ENCODE data around the gene PTPN12.
"Not testable (repeated sequence)": the region's sequence is repeated elsewhere in the genome, so short reads cannot be mapped to it uniquely, and the experiment has no call there.

Gene PTPN12

DNA sequence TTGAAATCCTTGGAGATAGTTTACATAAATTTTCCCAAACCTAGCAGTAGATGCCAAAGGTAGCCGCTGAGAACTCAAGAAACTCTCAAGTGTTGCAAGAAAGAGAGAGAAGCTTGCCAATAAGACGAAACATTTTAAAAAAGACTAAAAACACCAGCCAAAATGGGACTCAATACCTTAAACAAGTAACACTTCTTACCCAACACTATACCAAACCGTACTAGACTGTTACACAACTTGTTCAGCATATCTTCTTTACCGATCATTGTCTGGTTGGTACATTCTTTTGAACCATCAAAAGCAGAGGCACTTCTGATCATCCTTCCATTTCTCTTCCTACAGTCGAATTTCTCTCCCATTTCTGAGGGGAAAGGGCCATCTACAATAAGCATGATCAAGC is 4.8 kb upstream of the PTPN12 start:
- H3K4me1 Mint-ChIP-seq, result peaks cover 8% of the 10 kb centered on the region
- H3K27ac Mint-ChIP-seq, result no peak overlapping the region
- H3K9me3 Mint-ChIP-seq, result no peaks in the 10 kb centered on the region
- no peak overlapping the region for H3K4me3 Mint-ChIP-seq
- ATAC-seq, result no peak
- DNase-seq (ENCODE audit: low spot score in 2 of 2), result no peak
- peaks cover 5% of the 10 kb centered on the region for H3K36me3 Mint-ChIP-seq

DNA sequence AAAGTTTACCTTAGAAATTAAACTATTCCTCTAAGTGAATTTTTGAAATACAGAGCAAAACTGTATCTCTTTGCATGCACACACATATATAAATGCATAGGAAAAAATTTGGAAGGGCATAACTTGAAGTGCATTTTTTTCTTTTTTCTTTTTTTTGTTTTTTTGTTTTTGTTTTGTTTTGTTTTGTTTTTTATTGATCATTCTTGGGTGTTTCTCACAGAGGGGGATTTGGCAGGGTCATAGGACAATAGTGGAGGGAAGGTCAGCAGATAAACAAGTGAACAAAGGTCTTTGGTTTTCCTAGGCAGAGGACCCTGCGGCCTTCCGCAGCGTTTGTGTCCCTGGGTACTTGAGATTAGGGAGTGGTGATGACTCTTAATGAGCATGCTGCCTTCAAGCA is 4.4 kb upstream of the PTPN12 start:
- not testable (repeated sequence) for H3K4me3 Mint-ChIP-seq; DNase-seq (ENCODE audit: low spot score in 2 of 2); ATAC-seq; H3K36me3 Mint-ChIP-seq; H3K4me1 Mint-ChIP-seq; H3K9me3 Mint-ChIP-seq; H3K27ac Mint-ChIP-seq

DNA sequence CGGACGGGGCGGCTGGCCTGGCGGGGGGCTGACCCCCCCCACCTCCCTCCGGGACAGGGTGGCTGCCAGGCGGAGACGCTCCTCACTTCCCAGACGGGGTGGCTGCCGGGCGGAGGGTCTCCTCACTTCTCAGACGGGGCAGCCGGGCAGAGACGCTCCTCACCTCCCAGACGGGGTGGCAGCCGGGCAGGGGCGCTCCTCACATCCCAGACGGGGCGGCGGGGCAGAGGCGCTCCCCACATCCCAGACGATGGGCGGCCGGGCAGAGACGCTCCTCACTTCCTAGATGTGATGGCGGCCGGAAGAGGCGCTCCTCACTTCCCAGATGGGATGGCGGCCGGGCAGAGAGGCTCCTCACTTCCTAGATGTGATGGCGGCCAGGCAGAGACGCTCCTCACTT is 3.0 kb upstream of the PTPN12 start:
- H3K4me3 Mint-ChIP-seq; H3K27ac Mint-ChIP-seq; H3K4me1 Mint-ChIP-seq; DNase-seq (ENCODE audit: low spot score in 2 of 2); ATAC-seq; H3K36me3 Mint-ChIP-seq; H3K9me3 Mint-ChIP-seq: not testable (repeated sequence)

DNA sequence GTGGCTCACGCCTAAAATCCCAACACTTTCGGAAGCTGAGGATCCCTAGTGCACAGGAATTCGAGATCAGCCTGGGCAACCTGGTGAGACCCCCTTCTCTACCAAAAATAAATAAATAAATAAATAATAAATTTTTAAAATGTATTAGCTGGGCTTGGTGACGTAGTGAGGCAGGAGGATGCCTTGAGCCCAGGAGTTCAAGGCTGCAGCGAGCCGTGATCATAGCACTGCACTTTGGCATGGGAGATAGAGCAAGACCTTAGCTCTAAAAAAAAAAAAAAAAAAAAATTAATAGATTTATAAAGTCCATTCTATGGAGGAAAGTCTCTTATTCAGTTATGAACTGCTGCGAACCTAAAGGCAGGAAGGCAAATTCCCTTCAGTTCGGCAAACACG is 1.1 kb upstream of the PTPN12 start:
- DNase-seq (ENCODE audit: low spot score in 2 of 2), result no peak
- Mint-ChIP-seq H3K9me3 (no peaks in the 10 kb centered on the region), H3K4me1 (peaks cover 13% of the 10 kb centered on the region), H3K36me3 (peaks cover 5% of the 10 kb centered on the region), H3K4me3 (peak overlapping the region; percentile 87), H3K27ac (no peak overlapping the region)
- ATAC-seq, result no peak

DNA sequence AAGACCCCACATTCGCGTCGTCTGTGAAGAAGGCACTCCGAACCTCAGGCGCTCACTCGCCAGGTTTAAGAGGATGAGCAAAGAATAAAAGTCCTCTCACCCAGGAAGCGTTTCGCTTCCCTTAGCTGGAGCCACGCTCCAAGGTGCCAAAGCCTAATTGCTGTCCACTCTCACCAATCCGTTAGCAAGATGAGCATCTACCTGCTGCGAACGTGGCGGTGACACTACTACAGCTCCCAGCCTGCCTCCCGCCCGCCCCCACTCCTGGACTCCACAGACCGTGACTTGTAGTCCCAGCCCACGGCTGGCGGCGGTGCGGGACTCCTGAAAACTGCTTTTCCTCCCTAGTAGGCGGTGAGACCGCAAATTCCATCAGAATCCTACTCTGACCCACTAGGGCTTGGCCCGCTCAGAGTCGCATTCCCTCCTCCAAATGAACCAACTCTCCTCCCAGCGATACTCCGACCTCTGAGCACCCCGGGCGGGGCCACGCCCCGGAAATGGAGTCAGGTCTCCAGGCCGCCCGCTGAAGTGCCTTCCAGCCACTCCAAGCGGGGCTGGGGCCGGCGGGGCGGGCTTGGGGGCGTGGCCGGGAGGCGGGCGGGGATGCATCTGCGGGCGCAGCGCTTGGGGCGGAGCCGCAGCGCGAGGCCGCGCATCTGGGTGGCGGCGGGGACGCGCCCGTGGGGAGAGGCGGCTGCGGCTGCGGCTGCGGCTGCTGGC is 521 bp upstream of the PTPN12 start:
- Mint-ChIP-seq H3K36me3 (peaks cover 5% of the 10 kb centered on the region), H3K27ac (peak overlapping the region; percentile 72)

DNA sequence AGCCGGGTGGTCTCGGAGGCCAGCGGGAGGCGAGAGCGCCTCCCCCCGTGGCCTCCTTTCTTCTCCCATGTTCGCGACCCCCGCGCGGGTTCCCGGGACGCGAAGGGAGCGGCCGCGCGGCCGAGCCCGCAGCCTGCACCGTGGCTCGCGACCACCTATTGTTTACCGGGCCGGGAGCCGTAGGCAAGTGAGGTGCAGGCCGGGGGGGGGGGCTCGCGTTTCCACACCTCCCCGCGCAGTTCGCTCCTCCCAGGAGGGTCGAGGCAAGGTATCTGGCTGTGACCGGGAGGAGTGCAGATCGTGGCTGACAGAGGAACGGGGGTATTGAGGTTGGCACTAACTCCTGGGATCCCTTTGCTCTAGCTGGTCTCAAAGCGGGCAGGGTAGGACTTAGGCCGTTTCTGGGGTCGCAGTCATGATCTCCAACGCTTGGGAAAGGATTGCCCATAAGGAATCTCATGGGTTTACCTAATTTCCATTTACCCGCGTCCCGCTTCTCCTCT is 734 bp downstream of the PTPN12 start:
- ATAC-seq, result no peak
- peak; percentile 6 to 62 for DNase-seq (ENCODE audit: low spot score in 2 of 2)
- H3K27ac Mint-ChIP-seq, result peak overlapping the region; percentile 72
- H3K36me3 Mint-ChIP-seq, result peaks cover 5% of the 10 kb centered on the region
- peaks cover 21% of the 10 kb centered on the region for H3K4me1 Mint-ChIP-seq
- peak overlapping the region; percentile 87 for H3K4me3 Mint-ChIP-seq
- H3K9me3 Mint-ChIP-seq, result no peaks in the 10 kb centered on the region

More for the DNA sequence above, 521 bp upstream of the PTPN12 start:
- peak; percentile 90 to 96 for DNase-seq (ENCODE audit: low spot score in 2 of 2)
- peak overlapping the region; percentile 87 for H3K4me3 Mint-ChIP-seq
- peak; percentile 97 for ATAC-seq
- peaks cover 11% of the 10 kb centered on the region for H3K4me1 Mint-ChIP-seq
- H3K9me3 Mint-ChIP-seq, result no peaks in the 10 kb centered on the region

DNA sequence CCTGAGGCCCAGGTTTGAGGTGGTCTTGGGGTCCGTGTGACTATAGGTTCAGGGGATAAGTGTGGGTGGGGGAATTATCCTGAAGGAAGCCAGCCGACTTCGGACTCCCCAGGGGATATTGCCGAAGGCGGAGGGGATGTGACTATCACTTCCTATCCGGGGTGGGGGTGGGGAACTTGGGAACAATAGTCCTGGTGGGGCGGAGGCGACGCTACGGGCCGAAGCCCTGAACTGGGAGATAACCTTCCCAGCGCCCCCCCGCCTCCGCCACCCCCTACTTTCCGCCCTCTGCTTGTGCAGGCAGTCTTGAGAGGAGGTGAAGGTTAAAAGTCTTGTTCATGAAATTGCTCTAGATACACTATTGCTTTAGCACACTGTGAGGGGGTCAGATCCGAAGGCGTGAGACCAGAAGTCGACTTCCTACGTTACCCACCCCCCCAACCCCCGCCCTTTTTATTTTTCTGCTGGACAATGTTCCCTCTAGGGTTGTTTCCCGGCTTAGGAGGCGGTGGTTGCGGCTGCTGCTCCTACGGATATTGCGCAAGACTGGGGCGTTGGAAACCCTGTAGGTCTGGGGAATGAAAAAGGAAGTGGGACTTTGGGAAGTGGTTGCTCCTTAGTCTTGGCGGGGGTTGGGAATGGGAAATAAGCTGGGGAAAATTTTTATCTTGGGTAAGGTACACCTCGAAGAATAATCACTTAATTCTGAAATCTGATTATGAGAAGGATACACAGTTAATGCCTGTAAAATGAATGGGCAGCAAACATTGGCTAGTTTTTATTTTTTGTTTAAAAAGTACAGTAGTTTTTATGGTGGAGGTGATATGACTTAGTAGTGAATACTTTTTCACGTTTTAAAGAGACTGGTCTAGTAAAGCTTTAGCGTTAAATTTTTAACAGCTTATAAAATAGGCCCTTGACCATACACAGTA is 1.5 kb downstream of the PTPN12 start:
- no peak for ATAC-seq
- H3K4me3 Mint-ChIP-seq, result peak overlapping the region; percentile 87

DNA sequence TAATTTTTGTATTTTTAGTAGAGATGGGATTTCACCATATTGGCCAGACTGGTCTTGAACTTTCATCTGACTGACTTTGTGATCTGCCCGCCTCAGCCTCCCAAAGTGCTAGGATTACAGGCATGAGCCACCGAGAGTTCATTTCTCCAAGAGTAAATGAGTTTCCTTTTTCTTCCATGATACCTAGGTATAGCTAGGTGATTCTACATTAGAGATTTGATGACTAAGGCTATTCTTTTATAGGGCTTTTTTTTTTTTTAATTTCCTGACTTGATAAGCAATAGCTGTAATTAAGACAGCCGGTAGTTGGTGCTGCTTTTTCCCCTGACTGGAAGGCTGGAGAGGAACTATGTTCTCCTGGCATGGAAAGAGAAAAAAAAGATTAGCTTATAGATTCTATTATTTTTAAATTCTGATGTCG is 3.3 kb downstream of the PTPN12 start:
- Mint-ChIP-seq H3K4me3 (no peak overlapping the region), H3K4me1 (peaks cover 30% of the 10 kb centered on the region), H3K9me3 (no peaks in the 10 kb centered on the region), H3K36me3 (peaks cover 5% of the 10 kb centered on the region), H3K27ac (no peak overlapping the region)
- DNase-seq (ENCODE audit: low spot score in 2 of 2) (no peak), ATAC-seq (no peak)

More for the DNA sequence above, 1.5 kb downstream of the PTPN12 start:
- peaks cover 25% of the 10 kb centered on the region for H3K4me1 Mint-ChIP-seq
- no peaks in the 10 kb centered on the region for H3K9me3 Mint-ChIP-seq
- H3K27ac Mint-ChIP-seq, result peak overlapping the region; percentile 72
- peaks cover 5% of the 10 kb centered on the region for H3K36me3 Mint-ChIP-seq
- DNase-seq (ENCODE audit: low spot score in 2 of 2), result no peak

DNA sequence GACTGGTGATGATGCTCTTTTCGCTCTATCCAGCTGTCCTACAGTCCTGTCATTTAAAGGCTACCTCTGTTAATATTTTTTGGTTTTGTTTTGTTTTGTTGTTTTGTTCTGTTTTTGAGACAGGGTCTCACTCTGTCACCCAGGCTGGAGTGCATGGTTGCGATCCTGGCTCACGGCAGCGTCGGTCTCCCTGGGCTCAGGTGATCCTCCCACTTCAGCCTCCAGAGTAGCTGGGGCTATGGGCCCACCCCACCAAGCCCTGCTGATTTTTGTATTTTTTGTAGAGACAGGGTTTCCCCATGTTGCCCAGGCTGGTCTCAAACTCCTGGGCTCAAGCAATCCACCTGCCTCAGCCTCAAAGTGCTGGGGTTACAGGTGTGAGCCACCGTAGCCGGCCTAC is 3.9 kb downstream of the PTPN12 start:
- peaks cover 30% of the 10 kb centered on the region for H3K4me1 Mint-ChIP-seq
- not testable (repeated sequence) for ATAC-seq; H3K4me3 Mint-ChIP-seq; H3K36me3 Mint-ChIP-seq; H3K9me3 Mint-ChIP-seq; DNase-seq (ENCODE audit: low spot score in 2 of 2); H3K27ac Mint-ChIP-seq

DNA sequence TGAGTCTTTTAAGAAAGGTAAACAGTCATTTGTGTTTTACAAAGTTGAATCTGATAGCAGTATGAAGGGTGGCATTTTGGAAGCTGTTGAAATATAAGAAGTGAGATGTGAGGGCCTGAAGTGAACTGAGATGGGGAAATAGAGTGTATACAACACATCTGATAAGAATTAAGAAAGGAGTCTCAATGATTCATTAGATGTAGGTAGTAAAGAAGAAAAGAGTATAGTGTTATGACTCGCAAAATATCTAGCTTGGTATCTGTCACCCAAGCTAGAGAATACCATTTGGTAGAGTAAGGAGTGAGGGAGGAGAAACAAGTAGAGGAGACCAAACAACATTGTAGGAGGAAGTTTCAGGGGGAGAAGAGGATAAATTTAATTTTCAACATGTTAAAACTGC is 5.3 kb downstream of the PTPN12 start:
- Mint-ChIP-seq H3K4me3 (no peak overlapping the region), H3K27ac (peak overlapping the region; percentile 0), H3K4me1 (peaks cover 36% of the 10 kb centered on the region), H3K36me3 (no peaks in the 10 kb centered on the region), H3K9me3 (no peaks in the 10 kb centered on the region)
- DNase-seq (ENCODE audit: low spot score in 2 of 2) (no peak), ATAC-seq (peak; percentile 64)

DNA sequence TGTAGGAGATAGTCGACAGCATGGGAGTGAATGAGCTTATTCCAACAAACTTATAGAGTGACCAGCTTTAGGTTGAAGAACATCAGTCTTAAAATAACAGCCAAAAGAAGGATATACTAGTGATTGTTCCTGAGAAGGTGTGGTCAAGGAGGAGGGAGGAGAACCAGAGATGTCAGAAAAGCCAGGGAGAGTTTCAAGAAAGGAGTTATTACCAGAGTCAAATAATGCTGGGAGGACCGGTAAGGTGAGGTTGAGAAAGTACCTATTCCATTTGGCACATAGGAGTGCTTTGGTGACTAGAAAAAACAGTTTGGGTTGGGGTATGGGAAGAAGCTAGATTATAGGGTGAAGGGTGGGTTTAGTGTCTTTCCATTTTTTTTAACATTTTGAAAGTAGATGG is 5.8 kb downstream of the PTPN12 start:
- Mint-ChIP-seq H3K4me3 (no peak overlapping the region), H3K9me3 (no peaks in the 10 kb centered on the region), H3K36me3 (no peaks in the 10 kb centered on the region), H3K27ac (peak overlapping the region; percentile 0), H3K4me1 (peaks cover 40% of the 10 kb centered on the region)
- ATAC-seq, result no peak
- no peak for DNase-seq (ENCODE audit: low spot score in 2 of 2)

DNA sequence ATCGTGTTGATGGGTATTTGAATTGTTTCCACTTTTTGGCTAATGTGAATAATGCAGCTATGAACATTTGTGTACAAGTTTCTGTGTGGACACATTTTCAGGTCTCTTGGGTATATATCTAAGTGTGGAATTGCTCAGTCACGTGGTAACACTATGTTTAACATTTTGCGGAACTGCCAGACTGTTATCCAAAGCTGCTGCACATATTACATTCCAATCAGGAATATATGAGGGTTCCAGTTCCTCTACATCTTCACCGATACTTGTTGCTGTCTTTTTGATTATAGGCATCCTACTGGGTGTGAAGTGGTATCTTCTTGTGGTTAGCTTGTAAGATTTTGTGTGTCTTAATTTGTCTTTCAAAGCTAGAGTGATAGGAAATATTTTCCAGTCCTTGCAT is 6.8 kb downstream of the PTPN12 start:
- no peak overlapping the region for H3K4me3 Mint-ChIP-seq
- H3K9me3 Mint-ChIP-seq, result no peaks in the 10 kb centered on the region
- H3K36me3 Mint-ChIP-seq, result no peaks in the 10 kb centered on the region
- H3K4me1 Mint-ChIP-seq, result peaks cover 45% of the 10 kb centered on the region
- H3K27ac Mint-ChIP-seq, result no peak overlapping the region
- DNase-seq (ENCODE audit: low spot score in 2 of 2) (no peak), ATAC-seq (peak; percentile 42)

DNA sequence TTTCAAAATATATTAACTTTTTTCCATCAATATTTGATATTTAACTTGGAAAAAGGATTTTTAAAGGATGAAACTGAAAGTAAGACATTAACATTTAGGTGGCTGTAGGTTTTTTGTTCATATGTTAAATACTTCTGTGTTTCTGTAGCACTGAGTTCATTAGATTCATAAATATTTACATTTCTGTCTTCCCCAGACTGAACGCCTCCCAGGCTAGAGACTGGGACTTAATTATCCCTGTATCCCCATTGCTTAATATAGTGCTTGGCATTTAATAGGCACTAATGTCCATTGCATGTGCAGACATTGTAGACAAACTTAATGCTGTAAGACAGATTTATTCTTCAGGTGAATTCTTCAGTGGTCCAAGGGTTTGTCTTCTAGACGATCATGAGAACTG is 7.4 kb downstream of the PTPN12 start:
- ATAC-seq (no peak), DNase-seq (ENCODE audit: low spot score in 2 of 2) (no peak)
- Mint-ChIP-seq H3K36me3 (no peaks in the 10 kb centered on the region), H3K4me1 (peaks cover 45% of the 10 kb centered on the region), H3K4me3 (no peak overlapping the region), H3K27ac (no peak overlapping the region), H3K9me3 (no peaks in the 10 kb centered on the region)

DNA sequence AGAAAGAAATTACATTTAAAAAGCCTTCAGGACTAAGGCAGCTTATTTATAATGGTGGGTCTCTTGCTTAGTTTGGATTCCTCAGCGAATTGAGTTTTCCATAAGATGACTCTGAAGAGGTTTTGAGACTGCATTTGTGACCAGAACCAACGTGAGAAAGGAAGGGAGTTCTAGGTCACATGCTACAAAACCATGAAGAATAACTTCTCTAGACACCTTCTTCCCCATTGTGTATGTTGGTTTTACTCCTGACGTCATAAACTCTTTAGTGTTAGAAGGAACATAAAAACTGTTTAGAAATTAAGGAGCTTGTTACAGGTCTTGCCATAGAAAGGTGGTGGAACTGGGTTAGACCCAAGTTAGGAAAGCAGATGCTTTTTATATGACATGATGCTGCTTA is 11.1 kb downstream of the PTPN12 start:
- Mint-ChIP-seq H3K4me3 (no peak overlapping the region), H3K36me3 (no peaks in the 10 kb centered on the region), H3K27ac (no peak overlapping the region), H3K4me1 (peaks cover 27% of the 10 kb centered on the region), H3K9me3 (no peaks in the 10 kb centered on the region)
- ATAC-seq, result no peak
- no peak for DNase-seq (ENCODE audit: low spot score in 2 of 2)

DNA sequence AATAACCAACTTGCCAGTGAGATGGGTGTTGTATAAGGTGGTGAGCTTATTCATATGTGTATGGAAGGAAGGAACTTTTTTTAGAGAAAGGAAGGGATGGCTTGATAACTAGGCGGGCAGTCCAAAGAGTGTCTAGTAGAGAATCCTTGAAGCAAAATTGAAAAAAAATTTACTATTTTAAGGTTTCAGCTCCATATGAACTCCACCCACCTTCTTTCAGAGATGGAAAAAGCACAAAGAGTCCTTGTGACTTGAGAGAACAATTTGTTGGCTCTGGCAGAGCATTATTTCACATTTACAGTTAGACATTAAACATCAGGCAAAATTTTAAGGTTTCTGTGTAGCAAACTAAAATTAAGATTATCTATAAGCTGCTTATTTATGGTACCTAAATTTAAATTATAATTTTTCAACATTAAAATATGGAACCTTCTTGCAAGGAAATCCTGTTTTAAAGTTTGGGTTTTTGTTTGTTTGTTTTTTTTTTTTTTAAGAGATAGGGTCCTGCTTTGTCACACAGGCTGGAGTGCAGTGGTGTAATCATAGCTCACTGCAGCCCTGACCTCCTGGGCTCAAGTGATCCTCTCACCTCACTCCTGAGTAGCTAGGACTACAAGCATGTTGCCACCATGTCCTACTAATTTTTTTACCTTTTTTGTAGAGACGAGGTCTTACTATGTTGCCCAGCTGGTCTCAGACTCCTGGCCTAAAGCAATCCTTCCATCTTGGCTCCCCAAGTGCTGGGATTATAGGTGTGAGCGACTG is 12.2 kb downstream of the PTPN12 start:
- H3K9me3 Mint-ChIP-seq, result no peaks in the 10 kb centered on the region
- peaks cover 21% of the 10 kb centered on the region for H3K4me1 Mint-ChIP-seq
- DNase-seq (ENCODE audit: low spot score in 2 of 2), result no peak
- H3K4me3 Mint-ChIP-seq, result no peak overlapping the region
- H3K27ac Mint-ChIP-seq, result no peak overlapping the region
- ATAC-seq, result no peak
- no peaks in the 10 kb centered on the region for H3K36me3 Mint-ChIP-seq

Data from stimulated activated effector memory CD8-positive, alpha-beta T cell treated with anti-CD3 and anti-CD28 coated beads, Interleukin-12 subunit alpha, Interleukin-12 subunit beta, amount 100 ng/mL, for 72 hours (primary cell).